HCEC 1CT (cell line): ENCODE results near the gene PLCB4.

Source experiments
- DNase-seq: peaks from one replicate; pipeline ENCODE4 v3.0.0-alpha.2; 2017

Gene PLCB4

GRCh38 chr20:9230406-9230805, 161.5 kb downstream of the PLCB4 start:
- DNase-seq, result no peak

DNA sequence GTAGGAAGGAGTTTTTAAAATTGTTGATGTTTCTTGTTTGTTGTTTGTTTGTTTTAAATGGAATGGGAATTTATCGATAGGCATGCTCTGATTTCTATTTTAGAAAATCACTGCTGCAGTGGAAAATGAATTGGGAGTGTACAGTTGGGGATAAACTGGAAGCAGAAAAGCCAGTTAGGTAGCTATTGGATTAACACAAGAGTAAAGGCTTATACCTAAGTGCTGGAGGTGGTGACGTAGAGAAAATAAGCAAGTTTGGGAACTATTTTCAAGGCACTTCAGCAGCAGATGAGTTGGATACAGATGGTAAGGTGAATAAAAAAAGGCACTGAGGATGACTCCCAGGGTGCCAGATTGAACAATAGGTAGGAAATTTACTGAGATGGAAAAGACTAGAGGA, 164.9 kb downstream of the PLCB4 start:
- no peak for DNase-seq

GRCh38 chr20:9235518-9235917, 166.6 kb downstream of the PLCB4 start:
- DNase-seq, result peak; percentile 92

- no peak for DNase-seq
Measured at GRCh38 chr20:9236458-9236857, 167.6 kb downstream of the PLCB4 start.

DNA sequence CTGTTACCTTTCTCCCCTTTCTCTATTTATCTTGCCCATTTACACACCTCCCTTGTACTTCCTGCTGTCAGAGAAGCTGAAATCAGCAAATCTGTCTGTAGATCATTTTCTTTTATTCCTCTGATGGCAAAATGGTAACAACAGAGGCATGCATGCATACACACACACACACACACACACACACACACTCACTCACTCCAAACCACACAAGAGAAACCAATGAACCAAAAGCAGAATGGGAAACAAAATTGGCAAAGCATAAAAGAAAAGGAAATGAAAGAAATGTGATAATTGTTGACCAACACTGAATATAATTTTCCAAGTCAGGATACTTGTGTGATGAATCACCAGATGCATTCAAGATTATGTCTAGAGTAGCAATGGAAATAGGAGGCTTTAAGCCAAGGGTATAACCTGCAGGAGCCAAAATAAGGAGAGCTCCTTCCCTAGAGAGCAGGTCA, 172.4 kb downstream of the PLCB4 start:
- peak; percentile 77 for DNase-seq

DNA sequence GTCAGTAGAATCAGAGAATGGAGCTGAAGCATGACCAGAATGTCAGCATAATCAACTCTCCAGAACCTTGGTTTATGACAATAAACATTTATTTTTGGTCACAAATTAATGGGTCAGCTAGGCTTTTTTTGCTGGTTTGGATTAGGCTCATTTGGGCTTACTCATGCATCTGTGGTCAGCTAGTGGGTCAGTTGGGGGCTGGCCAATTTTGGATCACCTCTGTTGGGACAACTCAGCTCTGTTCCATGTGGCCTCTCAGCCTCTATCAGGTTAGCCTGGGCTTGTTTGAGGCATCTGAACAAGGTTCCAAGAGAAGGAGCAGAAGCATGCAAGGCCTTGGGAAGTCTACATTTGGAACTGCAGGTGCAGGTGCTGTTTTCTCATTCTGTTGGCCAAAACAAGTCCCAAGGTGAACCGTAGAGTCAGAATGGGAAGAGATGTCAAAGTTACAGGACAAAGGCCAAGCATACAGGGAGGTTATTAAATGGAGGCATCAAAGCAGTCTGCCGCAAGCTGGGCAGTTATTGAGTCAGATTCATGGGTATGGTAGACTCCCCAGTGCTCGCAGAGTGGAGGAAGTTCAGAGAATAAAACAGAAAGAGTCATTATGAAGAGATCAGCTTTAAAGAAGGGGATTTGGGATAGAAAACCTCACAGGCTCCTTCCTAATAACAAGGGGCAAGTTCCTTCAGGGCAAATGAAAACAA, 173.0 kb downstream of the PLCB4 start:
- peak; percentile 55 for DNase-seq

DNA sequence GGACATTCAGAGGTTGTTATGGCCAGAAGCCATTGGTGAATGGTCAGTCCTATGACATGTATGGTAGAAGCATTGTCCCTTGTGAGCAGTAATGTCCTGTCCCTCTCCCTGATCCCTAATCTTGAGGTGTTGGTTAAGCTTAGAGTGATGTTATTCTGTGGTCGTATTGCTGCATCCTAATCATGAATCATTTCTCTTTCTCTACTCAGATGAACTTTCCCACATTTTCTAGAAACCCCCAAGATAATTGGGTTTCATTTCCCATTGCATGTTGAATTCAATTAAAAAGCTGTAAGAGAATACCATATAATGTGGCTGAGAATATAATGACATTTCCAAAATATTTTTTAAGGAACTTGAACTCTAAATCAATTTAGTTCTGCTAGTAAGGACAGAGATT, 175.1 kb downstream of the PLCB4 start:
- peak; percentile 43 for DNase-seq

- DNase-seq, result no peak
Measured at GRCh38 chr20:9244811-9245210, 175.9 kb downstream of the PLCB4 start.

DNA sequence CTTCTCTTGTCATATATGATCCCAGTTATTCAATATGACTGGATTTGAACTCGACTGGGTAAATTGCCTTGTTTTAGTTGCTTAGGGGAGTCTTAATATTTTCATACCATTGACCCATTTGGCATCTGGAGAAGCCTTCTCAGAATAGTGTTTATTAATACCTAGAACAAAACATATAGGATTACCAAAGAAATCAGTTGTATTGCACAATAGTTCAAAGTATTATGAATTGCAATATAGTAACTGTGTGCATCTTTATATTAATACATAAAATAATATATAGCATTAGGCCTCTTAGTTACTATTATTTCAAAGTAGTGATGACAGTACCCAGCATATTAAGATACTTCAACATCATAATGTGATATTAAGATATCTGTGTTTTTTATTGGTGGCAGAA, 177.8 kb downstream of the PLCB4 start:
- no peak for DNase-seq

GRCh38 chr20:9250511-9250910, 181.6 kb downstream of the PLCB4 start:
- no peak for DNase-seq

DNA sequence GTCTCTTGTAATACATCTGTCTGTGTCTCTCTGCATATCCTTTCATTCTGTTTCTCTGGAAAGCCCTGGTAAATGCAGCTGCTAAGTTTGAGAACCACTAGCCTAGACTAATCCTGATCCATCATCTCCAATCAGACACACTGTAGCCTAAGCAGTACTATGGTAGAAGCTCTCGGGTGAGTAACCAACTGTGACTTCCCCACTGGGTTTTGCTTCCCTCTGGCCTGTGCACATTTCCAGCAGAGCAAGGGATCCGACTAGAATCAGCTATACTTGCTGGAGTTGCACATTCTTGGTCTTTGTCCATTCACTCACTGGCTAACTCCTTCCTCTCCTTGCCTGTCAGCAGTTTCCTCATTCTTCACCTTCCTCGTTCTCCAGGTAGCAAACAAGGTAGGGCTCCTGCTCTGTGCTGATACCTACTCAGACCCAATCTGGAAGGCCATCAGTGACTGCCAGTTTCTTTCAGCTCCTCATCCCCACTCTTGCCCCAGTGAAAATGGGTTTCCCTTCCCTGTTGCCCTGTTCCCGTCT, 184.2 kb downstream of the PLCB4 start:
- DNase-seq, result no peak

GRCh38 chr20:9255171-9255570, 186.3 kb downstream of the PLCB4 start:
- DNase-seq, result no peak

GRCh38 chr20:9256393-9256792, 187.5 kb downstream of the PLCB4 start:
- no peak for DNase-seq

- no peak for DNase-seq
Measured at GRCh38 chr20:9258901-9259300, 190.0 kb downstream of the PLCB4 start.

GRCh38 chr20:9260027-9260426, 191.1 kb downstream of the PLCB4 start:
- DNase-seq, result no peak

DNA sequence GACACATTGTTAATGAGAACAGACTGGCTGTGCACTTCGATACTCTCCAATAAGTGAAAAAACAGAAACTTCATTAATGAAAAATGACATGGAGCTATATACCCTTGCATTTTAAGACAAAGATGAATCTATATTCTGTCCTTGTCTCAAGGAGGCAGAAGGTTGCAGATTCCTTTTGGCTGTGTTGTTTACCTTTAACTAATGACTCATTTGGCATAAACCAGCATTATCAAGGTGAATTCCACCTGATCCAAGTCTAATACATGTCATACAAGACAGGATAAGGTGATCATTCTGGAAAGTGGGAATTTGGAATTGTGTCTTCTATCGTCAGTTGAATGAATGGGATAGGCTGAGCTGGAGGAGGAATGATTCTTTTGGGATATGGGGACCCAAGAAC, 192.9 kb downstream of the PLCB4 start:
- DNase-seq, result no peak

DNA sequence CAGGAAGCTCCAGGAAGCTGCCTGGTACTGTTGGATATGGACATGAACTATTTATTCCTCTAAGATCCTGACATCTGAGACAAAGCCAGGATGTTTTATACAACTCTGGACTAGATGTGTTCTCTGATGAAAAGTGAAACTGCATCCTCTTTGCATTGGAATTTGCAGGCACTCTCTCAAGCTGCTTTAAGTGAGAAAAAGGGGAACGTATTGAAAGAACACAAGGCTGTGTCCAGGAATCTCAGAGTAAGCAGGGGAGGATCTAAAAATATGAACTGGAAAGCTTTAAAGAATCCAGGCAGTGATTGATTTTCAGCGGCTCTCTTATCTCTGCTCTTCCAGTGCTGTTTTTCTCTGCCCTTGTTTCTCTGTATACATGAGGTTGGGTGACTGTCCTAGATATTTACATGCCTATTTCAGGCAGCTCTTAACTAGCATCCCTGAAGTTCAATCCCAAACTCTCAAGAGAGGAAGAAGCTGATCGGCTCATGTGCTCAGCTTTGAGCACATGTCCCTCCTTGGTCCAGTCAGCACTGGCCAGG, 193.8 kb downstream of the PLCB4 start:
- no peak for DNase-seq

- DNase-seq, result peak; percentile 45
Measured at GRCh38 chr20:9269280-9269971, 200.5 kb downstream of the PLCB4 start.

GRCh38 chr20:9270831-9271230, 201.9 kb downstream of the PLCB4 start:
- DNase-seq, result peak; percentile 79

DNA sequence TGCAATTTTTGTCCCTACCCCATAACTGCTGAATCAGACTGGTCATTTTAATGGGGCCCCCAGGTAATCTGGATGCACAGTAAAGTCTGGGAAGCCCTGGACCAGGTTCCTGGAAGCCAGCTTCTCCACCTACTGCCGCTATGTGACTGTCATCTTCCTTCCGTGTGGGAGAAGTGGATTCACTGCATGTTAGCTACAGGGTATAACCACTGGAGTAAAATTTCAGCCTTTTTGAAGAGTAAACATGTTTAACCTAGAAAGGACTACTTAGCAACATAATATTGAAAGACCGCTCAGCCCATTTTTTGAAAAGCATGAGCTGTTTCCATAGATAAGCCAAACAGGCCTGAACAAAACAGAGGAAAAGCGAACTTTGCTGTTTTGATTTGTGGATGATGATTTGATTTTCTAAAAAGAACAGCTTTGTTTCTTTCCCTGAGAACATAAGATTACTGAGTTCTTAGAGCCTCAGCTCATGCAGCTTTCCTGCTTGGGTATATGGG, 208.1 kb downstream of the PLCB4 start:
- DNase-seq, result no peak

DNA sequence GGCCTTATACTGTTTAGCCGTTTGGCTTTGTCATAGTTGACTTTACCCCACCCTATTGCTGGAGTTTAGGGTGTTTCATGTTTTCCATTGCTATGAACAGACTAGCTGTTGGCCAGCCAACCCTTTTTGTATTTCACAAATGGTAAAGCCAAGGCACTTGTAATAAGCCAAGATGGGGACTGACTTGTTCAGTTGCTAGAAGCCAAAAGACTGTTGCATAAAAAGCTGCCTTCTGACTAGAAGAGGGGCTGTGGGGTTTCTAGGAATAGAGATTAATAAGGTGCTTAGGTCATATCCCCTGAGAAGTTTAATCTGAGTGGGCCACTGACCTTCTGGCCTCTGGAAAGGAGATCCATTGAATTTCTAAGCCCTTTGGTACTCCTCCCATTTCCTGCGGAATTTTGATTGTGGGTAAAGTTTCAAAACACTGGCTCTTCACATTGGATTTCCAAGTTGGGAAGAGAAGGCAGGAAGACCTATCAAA, 211.1 kb downstream of the PLCB4 start:
- DNase-seq, result no peak

DNA sequence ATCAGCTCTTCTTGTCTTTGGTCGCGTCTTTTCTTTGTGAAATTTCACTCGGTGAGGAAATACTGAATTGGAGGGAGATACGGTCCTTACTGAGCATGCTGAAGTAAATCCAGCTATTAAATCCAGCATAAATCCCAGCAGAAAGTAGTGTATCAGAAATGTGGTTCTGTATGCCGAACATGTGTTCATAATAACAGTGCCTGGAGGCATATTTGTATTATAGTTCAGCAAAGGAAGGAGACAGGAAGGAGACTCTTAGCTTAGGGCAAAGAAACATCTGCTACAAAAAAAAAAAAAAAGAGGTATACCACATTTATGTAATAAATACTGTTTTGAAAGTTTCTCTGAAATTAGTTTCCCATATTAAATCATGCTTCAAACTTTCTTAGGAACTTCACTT, 211.8 kb downstream of the PLCB4 start:
- DNase-seq, result no peak

DNA sequence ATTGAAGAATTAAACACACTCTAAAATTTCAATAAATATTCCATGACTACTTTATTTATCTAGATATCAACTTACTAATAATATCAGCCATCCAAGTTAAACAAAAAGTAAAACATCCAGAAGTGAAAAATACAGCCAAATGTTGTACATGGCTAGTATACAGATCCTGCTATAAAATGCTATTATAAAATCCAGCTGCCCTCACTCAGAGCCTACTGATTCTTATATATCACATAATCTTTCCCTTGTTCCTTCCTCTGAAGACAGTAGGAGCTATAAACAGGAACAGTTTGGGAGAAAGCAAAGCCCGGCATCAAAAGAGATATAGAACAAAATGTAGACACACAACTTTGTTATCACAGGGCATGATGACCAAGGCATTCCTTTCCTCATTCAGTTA, 212.9 kb downstream of the PLCB4 start:
- DNase-seq, result no peak

DNA sequence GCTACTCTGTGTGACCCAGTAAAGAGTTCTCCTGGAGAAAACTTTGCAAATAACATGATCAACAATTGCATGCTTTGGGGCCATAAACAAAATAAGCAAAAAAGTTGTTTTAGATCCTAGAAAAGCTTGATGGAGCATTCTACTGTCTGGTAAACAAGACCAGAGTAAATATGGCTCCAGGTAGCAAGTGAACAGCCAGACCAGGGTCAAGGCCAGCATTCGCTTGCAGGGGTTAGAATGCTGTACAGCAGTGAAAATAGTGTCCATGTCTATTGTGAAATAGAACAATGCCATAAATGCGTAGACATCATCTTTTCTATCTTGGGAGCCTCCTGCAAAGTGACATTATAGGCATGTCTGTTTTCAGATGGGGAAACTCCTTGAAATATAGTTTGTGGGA, 216.7 kb downstream of the PLCB4 start:
- no peak for DNase-seq
